Lower leg skin (tissue), 4 donors: ENCODE data around the gene EYS. TPM values are rescaled to one million over a fixed set of nuclear protein-coding genes. Genes with fewer than 3 reads are reported as not detected.

ENCODE experiments used
- DNase-seq, 2 donors: peaks; one replicate each; pipeline ENCODE4 v3.0.0-alpha.2; 2019; ENCODE audit warnings: low spot score in 2 of 2
- H3K4me3 ChIP-seq: fragments of 200-600 bp; sonication (generic); 2 replicates; pipeline ENCODE4 v1.5.1; 2017; ENCODE audit warnings: mild to moderate bottlenecking, low read depth; ENCODE audit not compliant: poor library complexity, severe bottlenecking
- CTCF ChIP-seq, 3 donors: fragments of 450-650 bp; IDR thresholded peaks; one replicate each; pipeline ENCODE4 v1.5.1; 2016; ENCODE audit warnings: antibody characterized with exemption in 3 of 3, mild to moderate bottlenecking in 3 of 3, moderate library complexity in 2 of 3
- POLR2A ChIP-seq, 2 donors: fragments of 450-650 bp; IDR thresholded peaks; one replicate each; pipeline ENCODE4 v1.6.1; 2016 to 2017; ENCODE audit warnings: antibody characterized with exemption in 2 of 2, mild to moderate bottlenecking in 1 of 2, moderate library complexity in 1 of 2
- WGBS, 2 donors: methylation state at CpG; one replicate each; pipeline ENCODE4 v1.1.5; 2018; 5-methylcytosine and 5-hydroxymethylcytosine counted together
- intact Hi-C: fragments of 100-400 bp; cut with DNase I; formaldehyde crosslinking; loops from one replicate; pipeline ENCODE4 v1.15.0; 2023; ENCODE audit warnings: low total_unique reads
- total RNA-seq, 4 donors: library from RNA; depleted of rRNA; stranded (reverse); fragments of >200 nt; gene quantifications; one replicate each; pipeline ENCODE4 v1.1.0, GENCODE V29; 2016

Gene EYS
- total RNA-seq, 4 donors from 2014 or later = 0.04 TPM; not detected in 3

GRCh38 chr6:64520050-64520449, 1187.0 kb downstream of the EYS start:
- TF ChIP-seq POLR2A (IDR thresholded peaks at IDR 0.05) (no peak), CTCF (IDR thresholded peaks at IDR 0.05) (no peak)
- no peak for DNase-seq
- no peak overlapping the region for H3K4me3 ChIP-seq
- intact Hi-C loops = no loop called here

- DNase-seq = no peak
- intact Hi-C loops = no loop called here
- no peak overlapping the region for H3K4me3 ChIP-seq
- 84 to 96% methylated on average over 1 of the region's 1 CpG for WGBS, 2 donors
- no peak for TF ChIP-seq POLR2A (IDR thresholded peaks at IDR 0.05)
Observed at GRCh38 chr6:64516393-64516792, 1190.6 kb downstream of the EYS start.

GRCh38 chr6:64507661-64508060, 1199.4 kb downstream of the EYS start:
- WGBS, 2 donors = 81 to 86% methylated on average over 3 of the region's 3 CpGs
- intact Hi-C loops = no loop called here

GRCh38 chr6:64505312-64505711, 1201.7 kb downstream of the EYS start:
- DNase-seq = no peak
- no peak overlapping the region for H3K4me3 ChIP-seq
- WGBS, 2 donors = 34 to 41% methylated on average over 4 of the region's 4 CpGs
- intact Hi-C loops = no loop called here
- no peak for TF ChIP-seq POLR2A (IDR thresholded peaks at IDR 0.05)
- no peak for TF ChIP-seq CTCF (IDR thresholded peaks at IDR 0.05)

More at GRCh38 chr6:64507661-64508060, 1199.4 kb downstream of the EYS start:
- H3K4me3 ChIP-seq = no peak overlapping the region
- no peak for TF ChIP-seq POLR2A (IDR thresholded peaks at IDR 0.05)
- TF ChIP-seq CTCF (IDR thresholded peaks at IDR 0.05) = no peak
- no peak for DNase-seq

GRCh38 chr6:64504503-64504902, 1202.5 kb downstream of the EYS start:
- TF ChIP-seq POLR2A (IDR thresholded peaks at IDR 0.05) (no peak), CTCF (IDR thresholded peaks at IDR 0.05) (no peak)
- H3K4me3 ChIP-seq = no peak overlapping the region
- no peak for DNase-seq
- WGBS, 2 donors = 85 to 91% methylated on average over 2 of the region's 2 CpGs
- intact Hi-C loops = no loop called here

GRCh38 chr6:64502801-64503200, 1204.2 kb downstream of the EYS start:
- H3K4me3 ChIP-seq = no peak overlapping the region
- TF ChIP-seq CTCF (IDR thresholded peaks at IDR 0.05) (no peak), POLR2A (IDR thresholded peaks at IDR 0.05) (no peak)
- intact Hi-C loops = no loop called here
- WGBS, 2 donors = 21 to 27% methylated on average over 2 of the region's 2 CpGs
- no peak for DNase-seq
